SW 1271 (cell line): ENCODE data around the gene COLEC11.
"Not testable (repeated sequence)": the region's sequence is repeated elsewhere in the genome, so short reads cannot be mapped to it uniquely, and the experiment has no call there.

Experiments used
- DNase-seq, 2 experiments: peaks; one replicate each; lab custom pipeline; 2025; lab: John Stamatoyannopoulos, UW

Gene COLEC11

GRCh38 chr2:3625186-3625585 is 30.3 kb downstream of the COLEC11 start:
- DNase-seq, result no peak

GRCh38 chr2:3626118-3626811 is 31.4 kb downstream of the COLEC11 start:
- no peak for DNase-seq

- DNase-seq, result no peak
These were observed 32.0 kb downstream of the COLEC11 start for GRCh38 chr2:3626812-3627499.

- DNase-seq, result no peak
These were observed 32.7 kb downstream of the COLEC11 start for GRCh38 chr2:3627500-3628100.

- DNase-seq, result no peak
These were observed 33.3 kb downstream of the COLEC11 start for GRCh38 chr2:3628241-3628679.

GRCh38 chr2:3628800-3629199 is 33.9 kb downstream of the COLEC11 start:
- DNase-seq, result no peak

- DNase-seq, result no peak
These were observed 35.7 kb downstream of the COLEC11 start for GRCh38 chr2:3630631-3631030.

GRCh38 chr2:3631161-3631850 is 36.4 kb downstream of the COLEC11 start:
- DNase-seq, result no peak

GRCh38 chr2:3631851-3632659 is 37.1 kb downstream of the COLEC11 start:
- no peak for DNase-seq

GRCh38 chr2:3633089-3633981 is 38.4 kb downstream of the COLEC11 start:
- DNase-seq, result no peak

- no peak for DNase-seq
These were observed 39.2 kb downstream of the COLEC11 start for GRCh38 chr2:3633982-3634595.

GRCh38 chr2:3634596-3635121 is 39.7 kb downstream of the COLEC11 start:
- DNase-seq, result no peak

- no peak for DNase-seq
These were observed 40.5 kb downstream of the COLEC11 start for GRCh38 chr2:3635171-3635974.

GRCh38 chr2:3635975-3636327 is 41.0 kb downstream of the COLEC11 start:
- not testable (repeated sequence) for DNase-seq

GRCh38 chr2:3636586-3637310 is 41.8 kb downstream of the COLEC11 start:
- DNase-seq, result no peak

GRCh38 chr2:3637311-3637675 is 42.4 kb downstream of the COLEC11 start:
- DNase-seq, result no peak

- no peak for DNase-seq
These were observed 43.0 kb downstream of the COLEC11 start for GRCh38 chr2:3637692-3638455.

GRCh38 chr2:3638456-3638810 is 43.5 kb downstream of the COLEC11 start:
- DNase-seq, result no peak
